HCT116 (cell line): ENCODE measurements around the gene IL21R. TPM values are rescaled to one million over a fixed set of nuclear protein-coding genes. Genes with fewer than 3 reads are reported as not detected.

Experiments used
- ATAC-seq: fragments of 200-7000 bp; cut with Tn5 transposase; 2 replicates; pipeline ENCODE4 v1.9.1; 2020; ENCODE audit warnings: mild to moderate bottlenecking, moderate library complexity
- BruUV-seq: library from RNA; stranded (reverse); fragments of 400-500 nt; replicated peaks from 2 replicates; lab custom pipeline; 2021; lab: Mats Ljungman, UMichigan
- CTCF ChIA-PET: fragments of 300-600 bp; sonication (Branson Sonifier 250); formaldehyde crosslinking; loops from one replicate; lab custom pipeline; 2021; ENCODE audit warnings: antibody characterized with exemption; lab: Charles Lee
- POLR2A ChIA-PET: fragments of 300-600, 350-600 bp; sonication (Branson Sonifier 250); formaldehyde crosslinking; loops from one replicate; lab custom pipeline; 2021; ENCODE audit warnings: antibody characterized with exemption; lab: Charles Lee
- RAD21 ChIA-PET, 2 experiments: fragments of 300-600 bp; sonication (Branson Sonifier 250); formaldehyde crosslinking; loops; one replicate each; lab custom pipeline; 2023; ENCODE audit warnings: low total read pairs in 2 of 2; ENCODE audit not compliant: uncharacterized antibody in 2 of 2, unreplicated experiment in 2 of 2, low non-redundant PET in 1 of 2; lab: Charles Lee
- DNase-seq: peaks from one replicate; pipeline ENCODE4 v3.0.0-alpha.2; 2010; ENCODE audit warnings: low read depth, low spot score
- H2AFZ ChIP-seq: fragments of 200-600 bp; shearing (Covaris generic), sonication (generic); 2 replicates; pipeline ENCODE4 v1.6.1; 2017; ENCODE audit warnings: low read depth, mixed run types, mixed read lengths, antibody characterized with exemption, low read length; ENCODE audit not compliant: poor library complexity, severe bottlenecking
- H3K27ac ChIP-seq: 2 replicates; pipeline ENCODE4 v1.5.1; 2012; ENCODE audit warnings: low read depth, low read length
- H3K27me3 ChIP-seq: fragments of 200-600 bp; sonication (generic); 2 replicates; pipeline ENCODE4 v1.6.1; 2016; ENCODE audit warnings: mixed run types, low read length, mixed read lengths; ENCODE audit not compliant: insufficient read depth
- H3K36me3 ChIP-seq, 2 experiments: fragments of 200-500 bp in 1 of 2; fragments of 200-600 bp in 1 of 2; sonication (Bioruptor generic) in 1 of 2; sonication (generic) in 1 of 2; 2 replicates each; pipeline versions ENCODE4 v1.5.1 to v1.6.1; 2014 to 2016; ENCODE audit warnings: low read length in 2 of 2, inconsistent platforms in 1 of 2, mixed read lengths in 1 of 2, mixed run types in 1 of 2; ENCODE audit not compliant: insufficient read depth in 2 of 2, control insufficient read depth in 1 of 2
- H3K4me1 ChIP-seq, 2 experiments: fragments of 200-600 bp in 1 of 2; sonication (generic) in 1 of 2; 2 replicates each; pipeline versions ENCODE4 v1.5.1 to v1.6.1; 2012 to 2017; ENCODE audit warnings: low read length in 2 of 2, inconsistent platforms in 1 of 2, mild to moderate bottlenecking in 1 of 2, mixed read lengths in 1 of 2, mixed run types in 1 of 2, moderate library complexity in 1 of 2; ENCODE audit not compliant: insufficient read depth in 2 of 2, control insufficient read depth in 1 of 2
- H3K4me2 ChIP-seq: fragments of 200-600 bp; sonication (generic); 2 replicates; pipeline ENCODE4 v1.6.1; 2017; ENCODE audit warnings: mixed run types, low read length, mixed read lengths
- H3K4me3 ChIP-seq, 2 experiments: fragments of 200-600 bp in 1 of 2; sonication (generic) in 1 of 2; replicated peaks in 1 of 2; 2 replicates each; pipeline ENCODE4 v1.5.1; 2011 to 2016; ENCODE audit warnings: low read length in 2 of 2, control low read depth in 1 of 2, low read depth in 1 of 2, mild to moderate bottlenecking in 1 of 2, mixed read lengths in 1 of 2, mixed run types in 1 of 2
- H3K79me2 ChIP-seq: fragments of 200-600 bp; sonication (generic); 2 replicates; pipeline ENCODE4 v1.6.1; 2017; ENCODE audit warnings: mild to moderate bottlenecking, mixed run types, low read length, moderate library complexity, mixed read lengths; ENCODE audit not compliant: insufficient read depth
- H3K9ac ChIP-seq: fragments of 200-600 bp; sonication (generic); 2 replicates; pipeline ENCODE4 v1.6.1; 2016; ENCODE audit warnings: low read length, mixed read lengths
- H3K9me2 ChIP-seq: fragments of 200-600 bp; sonication (generic), shearing (Covaris generic); 2 replicates; pipeline ENCODE4 v1.6.1; 2017; ENCODE audit warnings: mixed run types, mild to moderate bottlenecking, moderate library complexity; ENCODE audit not compliant: insufficient read depth
- H3K9me3 ChIP-seq, 2 experiments: fragments of 200-500 bp in 1 of 2; fragments of 200-600 bp in 1 of 2; sonication (Bioruptor generic) in 1 of 2; sonication (generic) in 1 of 2; 2 replicates each; pipeline ENCODE4 v1.6.1; 2014 to 2017; ENCODE audit warnings: low read length in 2 of 2, mixed read lengths in 2 of 2, inconsistent platforms in 1 of 2, low read depth in 1 of 2, mild to moderate bottlenecking in 1 of 2, mixed run types in 1 of 2, moderate library complexity in 1 of 2; ENCODE audit not compliant: control insufficient read depth in 1 of 2, insufficient read depth in 1 of 2
- H4K20me1 ChIP-seq: fragments of 200-600 bp; sonication (generic), shearing (Covaris generic); 2 replicates; pipeline ENCODE4 v1.6.1; 2017; ENCODE audit warnings: mixed run types, mild to moderate bottlenecking, moderate library complexity; ENCODE audit not compliant: insufficient read depth
- CBX3 ChIP-seq: IDR thresholded peaks from 2 replicates; pipeline ENCODE4 v1.6.1; 2012; ENCODE audit warnings: low read depth
- CEBPB ChIP-seq: IDR thresholded peaks from 2 replicates; pipeline ENCODE4 v1.6.1; 2012; ENCODE audit warnings: low read depth
- CTCF ChIP-seq, 3 experiments: fragments of 200-600 bp in 1 of 3; sonication (generic) in 1 of 3; IDR thresholded peaks in 2 of 3; conservative IDR thresholded peaks in 1 of 3; 2 replicates each; pipeline ENCODE4 v1.5.1; 2012 to 2017; ENCODE audit warnings: low read depth in 2 of 3, low read length in 2 of 3, antibody characterized with exemption in 1 of 3, borderline replicate concordance in 1 of 3, control low read depth in 1 of 3, mild to moderate bottlenecking in 1 of 3, mixed read lengths in 1 of 3, mixed run types in 1 of 3, moderate library complexity in 1 of 3; ENCODE audit not compliant: insufficient read depth in 1 of 3
- EGR1 ChIP-seq: IDR thresholded peaks from 2 replicates; pipeline ENCODE4 v1.6.1; 2012; ENCODE audit warnings: low read depth
- EZH2 ChIP-seq: fragments of 200-600 bp; sonication (generic); IDR thresholded peaks from 2 replicates; pipeline ENCODE4 v1.6.1; 2017; ENCODE audit warnings: antibody characterized with exemption, mixed run types
- EZH2phosphoT487 ChIP-seq: fragments of 200-600 bp; IDR thresholded peaks from 2 replicates; pipeline ENCODE4 v1.6.1; 2018; ENCODE audit warnings: antibody characterized with exemption, borderline replicate concordance
- JUND ChIP-seq: IDR thresholded peaks from 2 replicates; pipeline ENCODE4 v1.6.1; 2012
- POLR2A ChIP-seq: IDR thresholded peaks from 2 replicates; pipeline ENCODE4 v1.7.0; 2011; ENCODE audit warnings: borderline replicate concordance; ENCODE audit not compliant: insufficient read depth, insufficient read length; ENCODE audit errors: extremely low read depth
- REST ChIP-seq: IDR thresholded peaks from 2 replicates; pipeline ENCODE4 v1.6.1; 2012; ENCODE audit warnings: low read depth
- TCF7L2 ChIP-seq: IDR thresholded peaks from 2 replicates; pipeline ENCODE4 v1.7.0; 2011; ENCODE audit warnings: borderline replicate concordance, inconsistent platforms; ENCODE audit not compliant: insufficient read depth, insufficient read length; ENCODE audit errors: extremely low read depth
- YY1 ChIP-seq: IDR thresholded peaks from 2 replicates; pipeline ENCODE4 v1.6.1; 2011; ENCODE audit warnings: low read length, low read depth, moderate library complexity, mild to moderate bottlenecking; ENCODE audit not compliant: insufficient replicate concordance; ENCODE audit errors: extremely low read depth
- intact Hi-C: fragments of 100-400 bp; cut with micrococcal nuclease; formaldehyde crosslinking; loops from 2 replicates; pipeline ENCODE4 v1.10.0; 2022
- total RNA-seq: library from RNA; stranded (reverse); gene quantifications from one replicate; pipeline ENCODE4 v1.2.1, GENCODE V29; 2021; ENCODE audit not compliant: unreplicated experiment
- TF ChIP-seq, protein P1 (sequence below): IDR thresholded peaks from 2 replicates; pipeline ENCODE4 v1.6.1; 2012

The IL21R gene
- total RNA-seq, 1 experiment from 2014 or later: 1.2 TPM

DNA sequence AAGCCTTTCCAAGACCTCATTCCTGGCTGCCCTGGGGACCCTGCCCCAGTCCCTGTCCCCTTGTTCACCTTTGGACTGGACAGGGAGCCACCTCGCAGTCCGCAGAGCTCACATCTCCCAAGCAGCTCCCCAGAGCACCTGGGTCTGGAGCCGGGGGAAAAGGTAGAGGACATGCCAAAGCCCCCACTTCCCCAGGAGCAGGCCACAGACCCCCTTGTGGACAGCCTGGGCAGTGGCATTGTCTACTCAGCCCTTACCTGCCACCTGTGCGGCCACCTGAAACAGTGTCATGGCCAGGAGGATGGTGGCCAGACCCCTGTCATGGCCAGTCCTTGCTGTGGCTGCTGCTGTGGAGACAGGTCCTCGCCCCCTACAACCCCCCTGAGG, 38.7 kb upstream of the IL21R start:
- H3K4me2 ChIP-seq: no peak overlapping the region

GRCh38 chr16:27363797-27364196, 38.2 kb upstream of the IL21R start:
- Histone ChIP-seq H3K4me1 (peaks cover 2 to 37% of the 10 kb centered on the region in 2 experiments; a peak in 3 of 4 replicates), H3K4me2 (no peak overlapping the region), H3K4me3 (no peak overlapping the region), H3K9me3 (no peaks in the 10 kb centered on the region; a peak in 1 of 4 replicates), H3K27ac (no peak overlapping the region), H3K36me3 (peaks cover 0 to 20% of the 10 kb centered on the region in 2 experiments; a peak in 1 of 4 replicates), H3K27me3 (no peaks in the 10 kb centered on the region), H3K9me2 (no peaks in the 10 kb centered on the region), H2AFZ (no peak overlapping the region), H4K20me1 (no peaks in the 10 kb centered on the region), H3K9ac (no peak overlapping the region), H3K79me2 (no peaks in the 10 kb centered on the region)
- no TSS peak for BruUV-seq
- DNase-seq (no peak), ATAC-seq (no peak)
- POLR2A ChIA-PET: no interaction called here
- RAD21 ChIA-PET: no interaction called here
- CTCF ChIA-PET: no interaction called here
- TF ChIP-seq JUND: no peak
- TF ChIP-seq POLR2A: no peak
- no peak for TF ChIP-seq EZH2phosphoT487
- no peak for TF ChIP-seq EGR1
- TF ChIP-seq, protein P1, sequence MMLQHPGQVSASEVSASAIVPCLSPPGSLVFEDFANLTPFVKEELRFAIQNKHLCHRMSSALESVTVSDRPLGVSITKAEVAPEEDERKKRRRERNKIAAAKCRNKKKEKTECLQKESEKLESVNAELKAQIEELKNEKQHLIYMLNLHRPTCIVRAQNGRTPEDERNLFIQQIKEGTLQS: no peak
- no peak for TF ChIP-seq CBX3
- no peak for TF ChIP-seq REST
- TF ChIP-seq CEBPB: no peak
- no peak for TF ChIP-seq YY1
- no peak for TF ChIP-seq TCF7L2
- intact Hi-C loops: no loop called here

More for the DNA sequence above, 38.7 kb upstream of the IL21R start:
- CTCF ChIA-PET: no interaction called here
- DNase-seq: no peak
- intact Hi-C loops: no loop called here
- Histone ChIP-seq H3K27ac (no peak overlapping the region), H3K79me2 (no peaks in the 10 kb centered on the region), H4K20me1 (no peaks in the 10 kb centered on the region), H3K36me3 (peaks cover 0 to 26% of the 10 kb centered on the region in 2 experiments; a peak in 1 of 4 replicates), H3K9me2 (no peaks in the 10 kb centered on the region), H3K9me3 (no peaks in the 10 kb centered on the region; a peak in 1 of 4 replicates), H2AFZ (no peak overlapping the region), H3K4me1 (peaks cover 2 to 37% of the 10 kb centered on the region in 2 experiments; a peak in 3 of 4 replicates), H3K4me3 (no peak overlapping the region), H3K9ac (no peak overlapping the region), H3K27me3 (no peaks in the 10 kb centered on the region)
- no peak for ATAC-seq
- RAD21 ChIA-PET: no interaction called here
- peak in 1 of 3 experiments; percentile 19; a peak in 2 of 6 replicates for TF ChIP-seq CTCF (IDR thresholded peaks at IDR 0.05 in 2 of 3, conservative IDR thresholded peaks at IDR 0.05 in 1 of 3; ENCODE audit: borderline replicate concordance in 1 of 3, insufficient read depth in 1 of 3, low read depth in 2 of 3, low read length in 2 of 3)
- TF ChIP-seq EZH2: no peak
- BruUV-seq: no TSS peak
- POLR2A ChIA-PET: no interaction called here
